ENCODE data around the gene NIPBL.
"Not testable (repeated sequence)": the region's sequence is repeated elsewhere in the genome, so short reads cannot be mapped to it uniquely, and the experiment has no call there.

DNA sequence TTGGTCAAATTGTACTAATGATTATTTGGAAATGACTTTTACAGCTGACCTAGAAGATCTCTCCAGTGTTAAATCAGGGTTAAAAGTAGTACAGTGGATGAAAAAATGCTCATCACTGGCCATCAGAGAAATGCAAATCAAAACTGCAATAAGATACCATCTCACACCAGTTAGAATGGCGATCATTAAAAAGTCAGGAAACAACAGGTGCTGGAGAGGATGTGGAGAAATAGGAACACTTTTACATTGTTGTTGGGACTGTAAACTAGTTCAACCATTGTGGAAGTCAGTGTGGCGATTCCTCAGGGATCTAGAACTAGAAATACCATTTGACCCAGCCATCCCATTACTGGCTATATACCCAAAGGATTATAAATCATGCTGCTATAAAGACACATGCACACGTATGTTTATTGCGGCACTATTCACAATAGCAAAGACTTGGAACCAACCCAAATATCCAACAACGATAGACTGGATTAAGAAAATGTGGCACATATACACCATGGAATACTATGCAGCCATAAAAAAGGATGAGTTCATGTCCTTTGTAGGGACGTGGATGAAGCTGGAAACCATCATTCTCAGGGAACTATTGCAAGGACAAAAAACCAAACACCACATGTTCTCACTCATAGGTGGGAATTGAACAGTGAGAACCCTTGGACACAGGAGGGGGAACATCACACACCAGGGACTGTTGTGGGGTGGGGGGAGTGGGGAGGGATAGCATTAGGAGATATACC, 15.7 kb downstream of the NIPBL start:
- TF ChIP-seq EZH2 (IDR thresholded peaks at IDR 0.05; ENCODE audit: borderline replicate concordance): not testable (repeated sequence)
- TF ChIP-seq, protein P1, sequence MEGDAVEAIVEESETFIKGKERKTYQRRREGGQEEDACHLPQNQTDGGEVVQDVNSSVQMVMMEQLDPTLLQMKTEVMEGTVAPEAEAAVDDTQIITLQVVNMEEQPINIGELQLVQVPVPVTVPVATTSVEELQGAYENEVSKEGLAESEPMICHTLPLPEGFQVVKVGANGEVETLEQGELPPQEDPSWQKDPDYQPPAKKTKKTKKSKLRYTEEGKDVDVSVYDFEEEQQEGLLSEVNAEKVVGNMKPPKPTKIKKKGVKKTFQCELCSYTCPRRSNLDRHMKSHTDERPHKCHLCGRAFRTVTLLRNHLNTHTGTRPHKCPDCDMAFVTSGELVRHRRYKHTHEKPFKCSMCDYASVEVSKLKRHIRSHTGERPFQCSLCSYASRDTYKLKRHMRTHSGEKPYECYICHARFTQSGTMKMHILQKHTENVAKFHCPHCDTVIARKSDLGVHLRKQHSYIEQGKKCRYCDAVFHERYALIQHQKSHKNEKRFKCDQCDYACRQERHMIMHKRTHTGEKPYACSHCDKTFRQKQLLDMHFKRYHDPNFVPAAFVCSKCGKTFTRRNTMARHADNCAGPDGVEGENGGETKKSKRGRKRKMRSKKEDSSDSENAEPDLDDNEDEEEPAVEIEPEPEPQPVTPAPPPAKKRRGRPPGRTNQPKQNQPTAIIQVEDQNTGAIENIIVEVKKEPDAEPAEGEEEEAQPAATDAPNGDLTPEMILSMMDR (IDR thresholded peaks at IDR 0.05; ENCODE audit: poor library complexity): not testable (repeated sequence)

All from hepatocyte (in vitro differentiated cells).